IPS DF 4.7 (cell line): Measurements from ENCODE around the gene RAB9B.

Source experiments
- DNase-seq: peaks from one replicate; pipeline ENCODE4 v3.0.0-alpha.2; 2013; ENCODE audit warnings: low spot score; ENCODE audit errors: extremely low read depth

The RAB9B gene

GRCh38 chrX:103811858-103812257 lies 20.2 kb downstream of the RAB9B start:
- no peak for DNase-seq

DNA sequence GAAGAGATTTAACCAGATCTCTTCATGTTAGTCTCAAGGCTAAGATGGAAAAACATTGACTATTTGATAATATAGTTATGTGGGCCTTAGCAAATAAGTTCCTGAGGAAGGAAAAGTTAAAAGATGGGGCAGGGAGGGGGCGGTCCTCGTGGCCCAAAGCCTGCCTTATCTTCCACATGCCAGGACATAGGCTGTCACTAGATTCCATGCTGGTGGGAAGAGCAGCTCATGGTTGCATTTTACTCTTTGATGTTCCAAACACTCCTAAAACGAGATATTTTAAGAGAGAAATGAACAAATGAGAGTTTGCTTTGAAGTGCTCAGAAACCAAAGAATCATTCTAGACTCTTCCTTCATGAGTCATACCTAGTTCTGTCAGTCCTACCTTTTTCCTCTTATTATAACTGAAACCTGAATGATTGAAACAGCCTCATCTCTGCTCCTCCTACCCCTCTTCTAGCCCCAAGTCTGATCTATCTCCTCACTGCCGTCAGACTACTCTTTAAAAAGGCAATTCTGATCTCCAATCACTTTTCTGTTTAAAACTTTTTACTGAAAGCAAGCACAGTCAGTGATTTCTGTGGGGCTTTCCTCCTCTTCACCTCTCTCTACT lies 25.1 kb downstream of the RAB9B start:
- no peak for DNase-seq

DNA sequence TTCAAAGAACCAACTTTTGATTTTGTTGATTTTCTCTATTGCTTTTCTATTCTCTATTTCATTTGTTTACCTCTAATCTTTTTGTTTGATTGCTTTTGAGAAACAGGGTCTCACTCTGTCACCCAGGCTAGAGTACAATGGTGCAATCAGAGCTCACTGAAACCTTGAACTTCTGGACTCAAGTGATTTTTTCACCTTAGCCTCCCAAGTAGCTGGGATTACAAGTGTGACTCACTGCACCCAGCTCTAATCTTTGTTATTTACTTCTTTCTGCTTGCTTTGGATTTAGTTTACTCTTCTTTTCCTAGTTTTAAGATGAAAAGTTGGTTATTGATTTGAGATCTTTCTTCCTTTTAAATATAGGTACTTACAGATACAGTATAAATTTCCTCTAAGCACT lies 26.2 kb downstream of the RAB9B start:
- no peak for DNase-seq

- no peak for DNase-seq
Observed at GRCh38 chrX:103800318-103800717, 31.7 kb downstream of the RAB9B start.

DNA sequence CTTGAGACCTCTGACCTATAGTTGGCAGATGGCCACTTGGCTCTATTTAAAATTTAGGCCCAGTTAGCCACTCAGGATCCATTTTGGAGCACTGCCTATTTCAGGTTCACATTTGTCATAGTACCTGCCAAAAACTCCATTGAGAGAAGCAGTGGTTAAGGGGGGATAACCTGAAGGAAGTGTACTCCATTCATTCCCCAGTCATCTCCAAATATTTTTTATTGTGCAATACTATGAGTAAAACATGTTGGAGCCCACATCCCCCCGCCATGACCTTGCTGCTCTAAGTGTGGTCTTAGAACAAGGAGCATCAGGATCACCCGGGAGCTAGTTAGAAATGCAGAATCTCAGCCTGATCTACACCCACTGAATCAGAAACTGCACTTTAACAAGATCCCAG lies 34.4 kb downstream of the RAB9B start:
- no peak for DNase-seq

DNA sequence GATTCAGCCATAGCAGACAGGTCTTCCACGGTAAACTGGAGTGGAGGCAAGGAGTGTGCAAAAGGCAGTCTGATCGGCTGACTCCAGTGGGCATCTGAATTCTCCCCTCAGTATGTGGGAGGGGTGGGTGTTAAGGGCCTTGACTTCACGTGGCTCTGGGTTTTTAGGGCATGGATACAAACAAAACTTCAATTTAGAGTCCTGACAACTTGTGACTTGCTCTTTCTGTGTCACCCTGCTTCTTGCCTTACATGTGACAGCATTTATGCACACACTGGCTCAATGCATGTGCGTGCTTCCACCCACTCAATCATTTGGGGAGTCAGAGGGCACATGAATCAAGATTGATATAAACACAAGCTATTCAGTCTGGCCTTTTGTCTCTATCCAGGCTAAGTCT lies 37.9 kb downstream of the RAB9B start:
- no peak for DNase-seq

DNA sequence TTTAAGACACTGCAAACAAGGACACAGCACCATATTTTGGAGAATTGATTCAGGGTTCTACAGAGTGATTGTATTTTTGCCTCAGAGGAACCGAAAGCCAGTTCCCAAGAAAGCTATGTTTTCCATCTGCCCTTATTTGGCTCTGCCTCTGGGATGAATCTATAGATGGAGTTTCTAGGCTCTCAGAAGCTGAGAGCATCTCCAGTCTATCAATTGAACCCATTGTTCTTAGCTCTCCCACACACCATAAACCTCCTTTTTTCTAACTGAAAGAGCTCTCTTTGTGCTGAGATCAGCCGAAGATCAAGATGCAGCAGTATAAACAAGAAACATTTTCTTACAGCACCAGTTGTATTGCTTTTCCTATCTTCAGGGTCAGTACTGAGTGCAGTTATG lies 38.5 kb downstream of the RAB9B start:
- DNase-seq = no peak

DNA sequence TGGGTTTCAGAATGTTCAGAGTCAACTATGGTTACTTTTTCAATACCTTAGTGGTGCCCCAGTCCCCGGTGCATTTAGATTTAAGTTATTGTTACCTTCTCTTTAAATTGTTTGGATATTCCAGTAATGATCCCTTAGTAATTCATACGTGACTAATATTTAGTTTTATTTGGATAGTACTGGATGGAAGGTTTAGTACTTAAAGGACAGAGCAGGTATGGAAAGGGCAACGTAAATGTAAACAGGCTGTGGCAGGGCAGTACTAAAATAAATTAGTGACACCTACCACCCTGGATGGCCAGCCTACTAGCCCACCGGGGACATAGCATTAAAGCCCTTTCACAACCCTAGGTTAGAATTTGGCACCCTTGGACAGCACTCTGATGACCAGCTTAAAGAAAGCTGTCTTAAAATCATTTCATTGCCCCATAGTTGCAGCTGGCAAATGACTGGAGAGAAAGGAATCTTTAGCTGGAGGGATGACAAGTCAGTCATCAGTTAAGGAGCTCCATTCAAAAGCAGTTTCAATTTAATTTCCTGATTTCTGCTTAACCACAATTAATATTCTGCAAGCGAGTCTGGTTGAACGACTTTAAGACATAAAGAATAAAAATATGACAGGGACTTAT lies 39.0 kb downstream of the RAB9B start:
- DNase-seq = no peak

GRCh38 chrX:103791826-103792485 lies 40.1 kb downstream of the RAB9B start:
- DNase-seq = no peak

DNA sequence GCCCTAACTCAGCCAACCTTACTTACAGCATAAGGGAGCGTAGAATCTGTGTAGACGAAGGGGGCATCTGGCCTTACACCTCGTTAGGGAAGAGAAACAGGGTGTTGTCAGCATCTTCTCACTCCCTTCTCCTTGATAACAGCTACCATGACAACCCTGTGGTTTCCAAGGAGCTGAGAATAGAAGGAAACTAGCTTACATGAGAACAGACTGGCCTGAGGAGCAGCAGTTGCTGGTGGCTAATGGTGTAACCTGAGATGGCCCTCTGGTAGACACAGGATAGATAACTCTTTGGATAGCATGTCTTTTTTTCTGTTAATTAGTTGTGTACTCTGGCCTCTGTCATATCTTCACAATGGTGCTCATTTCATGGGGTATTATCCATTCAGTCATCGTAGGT lies 40.8 kb downstream of the RAB9B start:
- no peak for DNase-seq

DNA sequence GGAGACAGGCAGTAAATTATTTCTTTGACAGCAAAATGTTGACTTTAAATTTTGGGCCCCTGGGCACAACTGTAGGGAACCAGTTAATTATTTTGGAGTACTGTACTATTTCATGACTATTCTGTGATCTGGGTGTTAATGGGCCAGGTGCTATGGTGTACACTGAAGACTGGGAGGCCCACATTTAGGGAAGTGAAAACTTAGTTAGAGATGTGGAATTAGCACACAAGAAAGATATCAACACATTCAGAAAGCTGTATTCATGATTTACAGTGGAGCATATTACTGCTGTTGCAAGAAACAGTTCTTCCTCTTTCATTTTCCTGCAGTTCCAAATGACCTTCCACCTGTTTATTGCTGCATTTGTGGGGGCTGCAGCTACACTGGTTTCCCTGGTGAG lies 43.1 kb downstream of the RAB9B start:
- DNase-seq = no peak

- no peak for DNase-seq
Observed at GRCh38 chrX:103783971-103784370, 48.1 kb downstream of the RAB9B start.

- no peak for DNase-seq
Observed at GRCh38 chrX:103783196-103783595, 48.9 kb downstream of the RAB9B start.

- no peak for DNase-seq
Observed at GRCh38 chrX:103782640-103783039, 49.4 kb downstream of the RAB9B start.

DNA sequence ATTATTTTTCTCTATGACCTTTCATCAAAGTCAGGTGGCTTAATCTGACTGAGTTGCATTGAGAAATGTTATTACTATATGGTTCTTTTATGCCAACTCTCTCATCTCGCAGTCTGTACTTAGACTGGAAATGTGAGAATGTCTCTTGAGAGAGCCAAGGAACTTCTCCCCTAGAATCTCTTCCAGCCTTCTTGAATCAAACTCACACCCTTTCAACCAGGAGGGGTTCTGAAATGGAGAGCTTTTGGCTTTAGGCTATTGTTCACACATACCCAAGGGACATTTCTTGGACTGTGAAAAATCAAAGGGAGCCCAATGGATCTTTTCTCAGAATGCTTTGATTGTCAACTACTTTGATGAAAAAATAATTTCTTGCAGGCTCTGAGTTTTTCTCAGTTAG lies 50.4 kb downstream of the RAB9B start:
- DNase-seq = no peak

DNA sequence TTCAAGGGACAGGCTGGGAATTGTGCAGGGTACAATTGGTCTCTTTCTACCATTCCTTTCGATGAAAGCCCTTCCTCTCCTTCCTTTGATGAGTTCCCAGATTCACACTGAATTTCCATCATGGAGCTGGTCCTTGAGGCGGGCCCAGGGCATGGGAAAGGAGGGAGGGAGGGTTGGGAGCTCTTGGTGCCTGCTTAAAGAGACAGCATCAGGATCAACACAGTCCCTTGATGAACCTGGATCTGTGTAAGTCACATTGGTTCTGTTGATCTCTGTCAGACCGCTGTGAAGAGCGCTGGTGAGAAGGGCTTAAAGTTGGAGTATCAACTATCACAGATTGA lies 51.0 kb downstream of the RAB9B start:
- DNase-seq = no peak

DNA sequence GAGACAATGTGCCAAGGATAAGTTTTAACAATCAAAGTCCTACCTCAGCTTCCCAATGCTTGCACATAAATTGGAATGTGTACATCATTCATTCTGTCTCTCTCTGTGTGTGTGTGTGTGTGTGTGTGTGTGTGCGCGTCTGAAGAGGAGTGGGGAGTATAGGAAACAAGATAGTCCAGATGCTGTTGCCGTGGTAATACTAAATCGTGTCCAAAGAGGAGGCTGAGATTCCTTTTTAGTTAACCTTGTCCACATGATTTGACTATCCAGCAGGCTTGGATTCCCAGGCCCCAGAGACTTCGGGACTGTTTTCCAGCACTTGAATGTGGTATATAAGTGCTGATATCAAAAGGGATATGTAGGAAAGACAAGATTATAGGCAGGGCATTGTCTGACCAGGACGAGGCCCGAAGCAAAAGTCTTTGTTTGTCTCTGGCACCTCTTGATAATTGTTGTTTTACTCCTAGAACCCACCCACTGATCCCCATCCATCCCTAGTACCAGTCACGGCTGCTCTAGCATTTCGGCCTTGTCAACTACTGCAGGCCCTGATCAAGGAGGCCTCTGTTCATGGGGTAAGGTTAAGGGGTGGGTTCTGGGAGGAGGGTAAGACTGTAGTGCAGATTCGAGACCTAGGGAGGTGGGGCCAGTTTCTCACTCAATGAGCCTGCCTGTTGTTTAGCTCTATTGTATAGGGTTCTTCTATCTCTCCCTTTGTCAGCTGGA lies 51.6 kb downstream of the RAB9B start:
- DNase-seq = no peak

GRCh38 chrX:103779141-103779789 lies 52.8 kb downstream of the RAB9B start:
- DNase-seq = no peak

- no peak for DNase-seq
Observed at GRCh38 chrX:103776546-103776945, 55.5 kb downstream of the RAB9B start, which contains the start of gene PLP1. Gene PLP1, plus strand, starts transcription at chrX:103776840. Its CDS starts 156 bp downstream, at chrX:103776996.

- no peak for DNase-seq
Observed at GRCh38 chrX:103774070-103774642, 57.9 kb downstream of the RAB9B start.

GRCh38 chrX:103773445-103773844 lies 58.6 kb downstream of the RAB9B start:
- no peak for DNase-seq
